NCI-H2171 (cell line): ENCODE results near the gene LTV1.
"Not testable (repeated sequence)": the region's sequence is repeated elsewhere in the genome, so short reads cannot be mapped to it uniquely, and the experiment has no call there.

Source experiments
- DNase-seq: peaks from one replicate; lab custom pipeline; 2025; lab: John Stamatoyannopoulos, UW

LTV1 gene

GRCh38 chr6:143843677-143843999 is 500 bp downstream of the LTV1 start:
- DNase-seq: no peak

DNA sequence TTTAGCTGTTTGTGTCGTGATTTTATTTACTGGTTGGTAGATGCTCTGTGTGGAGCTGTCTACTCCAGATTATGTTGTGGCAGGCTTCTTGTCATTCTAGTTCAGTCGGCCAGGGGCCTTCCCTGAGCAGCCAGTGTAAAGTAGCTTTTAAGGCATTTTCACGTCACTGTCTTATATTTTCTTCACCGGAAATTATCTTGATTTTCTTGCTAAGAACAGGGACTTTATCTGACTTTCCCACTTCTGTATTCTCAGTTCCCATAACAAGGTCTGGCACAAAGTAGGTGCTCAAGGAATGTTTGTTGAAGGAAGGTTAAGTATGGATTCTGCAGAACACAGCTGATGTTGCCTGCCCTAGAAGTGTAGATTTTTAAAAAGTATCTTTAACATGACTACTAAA is 868 bp downstream of the LTV1 start:
- DNase-seq: no peak

GRCh38 chr6:143845033-143845432 is 1.9 kb downstream of the LTV1 start:
- no peak for DNase-seq

DNA sequence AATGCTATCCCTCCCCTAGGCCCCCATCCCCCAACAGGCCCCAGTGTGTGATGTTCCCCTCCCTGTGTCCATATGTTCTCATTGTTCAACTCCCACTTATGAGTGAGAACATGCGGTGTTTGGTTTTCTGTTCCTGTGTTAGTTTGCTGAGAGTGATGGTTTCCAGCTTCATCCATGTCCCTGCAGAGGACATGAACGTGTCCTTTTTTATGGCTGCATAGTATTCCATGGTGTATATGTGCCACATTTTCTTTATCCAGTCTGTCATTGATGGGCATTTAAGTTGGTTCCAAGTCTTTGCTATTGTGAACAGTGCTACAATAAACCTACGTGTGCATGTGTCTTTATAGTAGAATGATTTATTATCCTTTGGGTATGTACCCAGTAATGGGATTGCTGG is 8.6 kb downstream of the LTV1 start:
- DNase-seq: not testable (repeated sequence)

DNA sequence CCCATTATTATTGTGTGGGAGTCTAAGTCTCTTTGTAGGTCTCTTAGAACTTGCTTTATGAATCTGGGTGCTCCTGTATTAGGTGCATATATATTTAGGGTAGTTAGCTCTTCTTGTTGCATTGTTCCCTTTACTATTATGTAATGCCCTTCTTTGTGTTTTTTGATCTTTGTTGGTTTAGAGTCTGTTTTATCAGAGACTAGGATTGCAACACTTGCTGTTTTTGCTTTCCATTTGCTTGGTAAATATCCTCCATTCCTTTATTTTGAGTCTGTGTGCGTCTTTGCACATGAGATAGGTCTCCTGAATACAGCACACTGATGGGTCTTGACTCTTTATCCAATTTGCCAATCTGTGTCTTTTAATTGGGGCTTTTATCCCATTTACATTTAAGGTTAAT is 11.9 kb downstream of the LTV1 start:
- DNase-seq: not testable (repeated sequence)

GRCh38 chr6:143856762-143857161 is 13.6 kb downstream of the LTV1 start:
- not testable (repeated sequence) for DNase-seq

DNA sequence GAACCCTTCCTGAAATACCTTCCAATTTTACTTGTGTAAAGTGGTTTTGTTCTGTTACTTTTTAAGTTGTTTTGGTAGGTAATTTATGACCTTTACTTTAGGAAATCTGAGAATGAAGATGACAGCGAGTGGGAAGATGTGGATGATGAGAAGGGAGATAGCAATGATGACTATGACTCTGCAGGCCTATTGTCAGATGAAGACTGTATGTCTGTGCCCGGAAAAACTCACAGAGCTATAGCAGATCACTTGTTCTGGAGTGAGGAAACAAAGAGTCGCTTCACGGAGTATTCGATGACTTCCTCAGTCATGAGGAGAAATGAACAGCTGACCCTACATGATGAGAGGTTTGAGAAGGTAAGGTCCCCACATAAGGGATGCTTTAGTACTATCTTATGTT is 14.5 kb downstream of the LTV1 start:
- no peak for DNase-seq

DNA sequence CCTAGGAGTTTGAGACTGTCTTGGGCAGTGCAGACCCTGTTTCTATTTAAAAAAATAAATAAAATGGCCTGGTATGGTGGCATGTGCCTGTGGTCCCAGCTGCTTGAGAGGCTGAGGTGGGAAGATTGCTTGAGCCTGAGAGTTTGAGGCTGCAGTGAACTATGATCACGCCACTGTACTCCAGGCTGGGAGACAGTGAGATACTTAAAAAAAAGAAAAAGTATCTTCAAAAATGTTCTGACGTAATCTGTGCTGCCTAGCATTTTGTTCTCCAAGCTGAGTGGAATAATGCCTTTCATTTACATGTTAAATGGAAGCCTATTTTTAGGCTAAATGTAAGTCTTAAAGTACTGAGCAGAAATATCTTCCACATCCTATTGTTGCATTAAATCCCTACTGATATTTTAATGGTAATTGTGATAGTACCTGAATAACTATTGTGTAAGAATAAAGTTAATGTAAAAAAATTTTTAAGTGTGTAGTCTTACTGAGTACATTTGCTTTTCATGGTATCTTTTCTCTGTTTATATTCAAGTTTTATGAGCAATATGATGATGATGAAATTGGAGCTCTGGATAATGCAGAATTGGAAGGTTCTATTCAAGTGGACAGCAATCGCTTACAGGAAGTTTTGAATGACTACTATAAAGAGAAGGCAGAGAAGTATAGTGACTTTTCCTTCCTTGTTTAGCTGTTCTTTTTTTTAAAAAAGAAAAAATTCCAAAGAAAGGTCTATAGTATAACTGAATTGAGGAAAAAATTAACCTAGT is 16.9 kb downstream of the LTV1 start:
- DNase-seq: no peak

DNA sequence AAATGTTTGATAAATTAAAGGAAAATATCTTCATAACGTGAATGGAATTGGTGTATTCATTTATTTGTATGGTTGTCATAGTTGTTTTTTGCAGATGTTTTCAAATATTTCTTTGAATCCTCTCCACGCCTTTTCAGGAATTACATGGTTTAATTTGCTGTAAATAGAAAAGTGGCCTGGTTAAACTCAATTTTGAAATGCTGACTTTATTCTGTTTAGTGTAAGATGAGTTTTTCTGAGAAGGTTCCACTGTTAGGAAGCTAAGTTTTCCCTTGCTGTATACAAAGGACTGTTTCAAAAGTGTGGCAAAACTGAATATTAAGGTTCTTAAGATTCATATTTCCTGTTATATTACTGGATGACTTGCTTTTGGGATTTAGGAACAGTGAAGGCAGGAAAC is 20.6 kb downstream of the LTV1 start:
- DNase-seq: no peak

DNA sequence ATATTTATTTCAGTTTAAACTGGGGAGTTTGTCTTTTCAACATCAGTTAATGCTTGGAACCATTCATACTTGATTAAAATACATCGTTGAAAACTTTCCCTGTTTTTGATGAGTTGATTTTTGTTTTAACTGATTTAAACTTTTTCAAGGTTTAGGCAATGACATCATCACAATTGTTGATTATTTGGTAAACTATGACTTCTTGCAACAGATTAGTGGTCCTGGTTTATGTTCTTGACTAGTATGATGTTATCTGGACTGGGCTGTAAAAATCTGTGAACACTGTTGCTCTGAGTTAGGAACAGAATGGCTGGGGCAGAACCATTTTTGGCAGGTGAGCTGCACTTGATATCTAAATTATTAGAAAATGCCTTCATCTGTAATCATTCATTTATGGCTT is 21.1 kb downstream of the LTV1 start, which contains the start of gene ZC2HC1B:
TSS of gene ZC2HC1B (plus strand) at position 241 of the 400 bp plus-strand sequence. CDS start at position 307, 66 bp downstream.
- no peak for DNase-seq

DNA sequence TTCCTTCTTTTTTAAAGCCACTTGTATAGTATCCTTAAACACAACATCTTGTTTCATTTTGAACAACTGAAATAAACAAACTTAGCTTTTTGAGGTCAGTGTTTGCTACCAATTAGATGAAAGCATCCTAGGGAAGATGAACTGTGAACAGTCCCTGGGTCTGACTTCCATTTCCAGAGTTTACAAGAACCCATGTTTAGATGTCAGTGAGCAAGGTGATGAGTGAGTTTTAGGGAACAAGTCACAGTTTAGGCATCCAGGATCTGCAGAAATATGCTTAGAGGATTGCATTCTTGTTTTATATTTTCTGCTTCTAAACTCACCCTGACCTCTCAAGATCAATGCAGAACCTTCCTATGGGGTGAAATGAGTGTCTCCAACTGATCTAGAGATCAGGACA is 24.1 kb downstream of the LTV1 start:
- no peak for DNase-seq

GRCh38 chr6:143868808-143869207 is 25.7 kb downstream of the LTV1 start:
- DNase-seq: not testable (repeated sequence)

GRCh38 chr6:143871202-143871730 is 28.1 kb downstream of the LTV1 start:
- DNase-seq: not testable (repeated sequence)

DNA sequence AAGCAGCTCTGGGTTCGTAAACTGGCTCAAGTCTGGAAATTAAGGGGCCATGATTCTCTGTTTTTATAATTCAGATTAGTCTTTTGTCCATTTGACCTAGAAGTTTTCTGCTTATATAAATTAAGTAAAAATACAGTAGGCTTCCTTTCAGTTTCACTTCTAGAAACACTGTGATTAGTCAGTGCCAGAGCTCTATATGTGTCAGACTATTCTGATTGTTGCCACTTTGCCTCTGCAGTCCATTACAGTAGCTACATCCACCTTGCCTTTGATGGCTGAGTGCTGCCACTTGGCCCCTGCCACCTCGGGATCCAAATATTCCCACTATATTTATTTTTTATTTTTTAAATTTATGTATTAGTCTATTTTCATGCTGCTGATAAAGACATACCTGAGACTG is 29.1 kb downstream of the LTV1 start:
- DNase-seq: no peak

DNA sequence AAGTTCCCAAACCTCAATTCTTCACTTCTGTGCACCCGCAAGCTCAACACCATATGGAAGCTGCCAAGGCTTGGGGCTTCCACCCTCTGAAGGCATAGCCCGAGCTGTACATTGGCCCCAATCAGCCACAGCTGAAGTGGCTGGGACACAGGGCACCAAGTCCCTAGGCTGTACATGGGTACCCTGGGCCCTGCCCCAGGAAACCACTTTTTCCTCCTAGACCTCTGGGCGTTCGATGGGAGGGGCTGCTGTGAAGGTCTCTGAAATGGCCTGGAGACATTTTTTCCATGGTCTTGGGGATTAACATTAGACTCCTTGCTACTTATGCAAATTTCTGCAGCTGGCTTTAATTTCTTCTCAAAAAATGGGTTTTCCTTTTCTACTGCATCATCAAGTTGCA is 30.5 kb downstream of the LTV1 start:
- not testable (repeated sequence) for DNase-seq

- DNase-seq: not testable (repeated sequence)
Observed at GRCh38 chr6:143874503-143874902, 31.4 kb downstream of the LTV1 start.

GRCh38 chr6:143877584-143878271 is 34.6 kb downstream of the LTV1 start:
- no peak for DNase-seq

DNA sequence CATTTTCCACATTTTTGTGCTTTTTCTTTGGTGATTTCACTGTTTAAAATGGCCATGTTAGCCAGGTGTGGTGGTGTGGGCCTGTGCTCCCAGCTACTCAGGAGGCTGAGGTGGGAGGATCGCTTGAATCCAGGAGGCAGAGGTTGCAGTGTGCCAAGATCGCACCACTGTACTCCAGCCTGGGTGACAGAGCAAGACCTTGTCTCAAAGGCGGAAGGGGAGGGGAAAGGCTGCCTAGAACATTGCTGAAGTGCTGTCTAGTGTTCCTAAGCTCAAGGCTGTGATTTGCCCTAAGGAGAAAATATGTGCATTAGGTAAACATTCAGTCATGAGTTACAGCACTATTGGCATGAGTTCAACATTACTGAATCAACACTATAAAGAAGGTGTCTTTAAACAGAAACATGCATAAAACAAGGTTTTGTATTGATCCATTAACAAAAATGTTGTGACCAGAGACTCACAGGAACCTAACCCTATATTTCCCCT is 35.2 kb downstream of the LTV1 start:
- no peak for DNase-seq

DNA sequence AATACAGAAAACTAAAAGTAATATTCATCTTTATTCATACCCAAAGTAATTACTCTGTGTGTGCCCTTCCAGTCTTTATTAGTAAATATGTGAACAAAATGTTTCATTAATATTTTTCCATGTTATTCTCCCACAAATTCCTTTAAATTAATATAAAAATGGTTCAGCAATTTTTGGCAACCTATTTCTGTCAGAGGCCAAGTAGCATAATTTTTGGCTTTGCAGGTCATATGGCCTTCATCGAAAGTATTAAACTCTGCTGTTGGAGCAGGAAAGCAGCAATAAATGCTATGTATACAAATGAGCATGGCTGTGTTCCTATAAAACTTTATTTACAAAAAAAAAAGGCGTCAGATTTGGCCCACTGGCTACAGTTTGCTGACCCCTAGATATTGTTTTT is 37.3 kb downstream of the LTV1 start:
- no peak for DNase-seq

DNA sequence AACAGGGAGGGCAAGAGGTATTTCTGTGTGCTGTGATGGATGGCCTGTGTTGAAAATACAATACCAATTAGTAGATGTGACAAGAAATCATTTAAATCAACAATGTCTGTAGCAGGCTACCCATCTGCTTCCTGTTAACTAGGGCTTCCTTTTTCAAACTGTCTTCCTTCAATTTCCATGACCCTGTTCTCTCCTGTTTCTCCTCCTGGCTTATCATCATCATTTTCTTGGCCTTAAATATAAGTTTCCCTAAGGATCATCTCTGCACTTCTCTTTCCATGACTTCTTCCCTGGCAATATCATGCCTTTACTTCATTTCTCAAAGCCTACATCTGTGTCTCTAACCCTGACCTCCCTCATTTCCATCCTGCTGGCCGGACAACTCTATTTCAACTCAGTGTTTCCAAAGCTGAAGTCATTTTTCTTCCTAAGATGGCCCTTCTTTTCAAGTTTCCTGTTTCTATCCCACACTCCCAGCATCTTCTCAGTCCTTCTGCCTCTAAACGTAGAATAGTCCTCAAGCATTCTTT is 39.3 kb downstream of the LTV1 start:
- DNase-seq: no peak

DNA sequence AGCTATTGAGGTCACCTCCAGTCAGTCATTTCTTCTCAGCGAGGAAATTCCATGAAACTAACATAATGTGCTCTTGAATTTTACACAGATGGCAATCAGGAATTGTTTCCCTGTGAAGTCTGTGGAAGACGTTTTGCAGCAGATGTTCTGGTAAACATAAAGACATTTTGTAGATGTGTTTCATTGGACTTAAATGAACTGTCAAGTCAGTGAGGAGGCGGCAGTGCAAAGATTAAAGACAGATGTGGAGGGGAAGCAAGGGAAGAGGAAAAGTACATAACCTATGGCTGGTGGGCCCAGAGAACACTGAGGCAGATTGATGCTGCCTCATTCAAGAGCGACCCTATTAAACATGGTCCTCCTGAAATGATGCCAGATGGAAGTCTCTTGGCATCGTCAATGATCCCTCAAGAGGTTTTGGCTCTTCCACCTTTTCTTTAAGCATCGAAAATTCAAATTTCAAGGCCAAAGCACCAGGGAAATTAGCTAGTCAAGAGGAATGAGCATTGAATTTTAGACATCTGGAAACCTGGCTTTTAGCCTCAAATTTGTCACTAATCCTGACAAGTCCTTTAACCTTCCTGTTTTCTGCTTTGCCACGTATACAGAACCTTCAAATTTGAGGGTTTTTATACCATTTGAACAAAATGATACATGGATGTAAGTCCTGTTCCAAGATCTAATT is 41.2 kb downstream of the LTV1 start:
- DNase-seq: no peak

- DNase-seq: no peak
Observed at GRCh38 chr6:143885116-143885515, 42.0 kb downstream of the LTV1 start.
